Right forelimb (tissue), 1 donor: ENCODE measurements around the gene FSCN2.
"Not testable (repeated sequence)": the region's sequence is repeated elsewhere in the genome, so short reads cannot be mapped to it uniquely, and the experiment has no call there.

Experiments used
- DNase-seq: peaks from one replicate; pipeline ENCODE4 v3.0.0-alpha.2; 2018

The FSCN2 gene

DNA sequence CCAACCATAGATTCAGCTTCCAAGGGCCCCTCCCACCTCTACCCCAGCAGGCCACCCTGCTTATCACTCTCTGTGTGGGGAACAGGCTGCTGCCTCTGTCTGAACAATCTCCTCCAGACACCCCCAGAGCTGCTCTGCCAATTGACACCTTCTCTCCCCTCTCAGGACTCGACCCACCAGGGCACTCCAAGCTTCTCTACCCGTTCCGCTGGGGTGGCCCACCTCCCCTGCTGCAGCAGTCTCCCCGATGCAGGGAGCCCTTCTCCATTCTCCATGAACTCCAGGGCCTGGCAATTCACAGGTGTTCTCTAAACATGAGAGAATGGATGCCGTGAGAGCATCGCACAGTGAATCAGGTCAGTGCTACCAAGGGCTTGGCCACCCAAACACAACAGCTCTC lies 52.3 kb downstream of the FSCN2 start:
- DNase-seq: no peak

DNA sequence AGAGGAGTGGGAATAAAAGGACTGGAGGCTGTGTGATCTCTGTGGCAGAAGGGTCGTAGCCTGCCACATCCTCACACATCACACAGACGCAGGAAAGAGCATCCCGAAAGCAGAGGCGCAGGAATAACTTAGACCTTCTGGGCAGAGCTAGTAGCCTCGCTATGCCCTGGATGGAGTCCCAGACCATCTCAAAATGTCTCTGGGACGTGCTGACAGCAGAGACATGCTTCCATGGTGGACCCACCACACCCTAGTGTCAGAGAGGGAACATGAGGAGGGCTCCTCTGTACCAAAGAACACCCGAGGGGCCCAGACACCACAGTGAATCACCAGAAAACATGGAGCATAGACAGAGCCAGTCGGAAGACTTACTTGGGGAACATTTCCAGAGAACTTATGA lies 53.6 kb downstream of the FSCN2 start:
- no peak for DNase-seq

DNA sequence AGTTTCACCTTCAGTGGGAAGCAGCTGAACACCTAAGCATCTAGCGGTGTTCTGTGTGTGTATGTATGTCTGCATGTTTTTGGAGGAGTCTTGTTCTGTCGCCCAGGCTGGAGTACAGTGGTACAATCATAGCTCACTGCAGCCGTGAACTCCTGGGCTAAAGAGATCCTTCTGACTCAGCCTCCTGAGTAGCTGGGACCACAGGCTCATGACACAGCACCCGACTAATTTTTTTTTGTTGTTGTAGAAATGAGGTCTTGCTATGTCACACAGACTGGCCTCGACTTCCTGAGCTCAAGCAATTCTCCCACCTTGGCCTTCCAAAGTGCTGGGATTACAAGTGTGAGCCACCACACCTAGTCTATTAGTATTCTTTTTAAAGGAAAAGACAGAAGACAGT lies 54.2 kb downstream of the FSCN2 start:
- no peak for DNase-seq

DNA sequence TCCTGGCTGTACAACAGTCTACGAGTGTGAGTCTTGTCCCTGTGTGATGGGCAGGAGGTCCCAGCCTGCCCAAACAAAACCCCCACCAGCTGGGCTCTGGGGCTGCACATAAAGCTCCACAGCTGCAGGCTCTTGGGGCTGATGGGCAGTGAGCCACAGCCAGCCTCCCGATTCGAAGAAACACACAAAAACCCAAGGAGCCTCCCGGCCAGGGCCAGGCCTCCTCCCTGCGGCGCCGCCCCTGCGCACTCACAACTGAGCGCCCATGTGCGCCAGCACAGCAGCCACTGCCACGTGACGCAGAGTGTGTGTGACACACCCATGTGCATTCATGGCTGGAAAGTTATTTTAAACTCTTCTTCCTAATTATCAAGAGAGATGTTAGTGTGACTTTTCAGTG lies 54.6 kb downstream of the FSCN2 start:
- no peak for DNase-seq

DNA sequence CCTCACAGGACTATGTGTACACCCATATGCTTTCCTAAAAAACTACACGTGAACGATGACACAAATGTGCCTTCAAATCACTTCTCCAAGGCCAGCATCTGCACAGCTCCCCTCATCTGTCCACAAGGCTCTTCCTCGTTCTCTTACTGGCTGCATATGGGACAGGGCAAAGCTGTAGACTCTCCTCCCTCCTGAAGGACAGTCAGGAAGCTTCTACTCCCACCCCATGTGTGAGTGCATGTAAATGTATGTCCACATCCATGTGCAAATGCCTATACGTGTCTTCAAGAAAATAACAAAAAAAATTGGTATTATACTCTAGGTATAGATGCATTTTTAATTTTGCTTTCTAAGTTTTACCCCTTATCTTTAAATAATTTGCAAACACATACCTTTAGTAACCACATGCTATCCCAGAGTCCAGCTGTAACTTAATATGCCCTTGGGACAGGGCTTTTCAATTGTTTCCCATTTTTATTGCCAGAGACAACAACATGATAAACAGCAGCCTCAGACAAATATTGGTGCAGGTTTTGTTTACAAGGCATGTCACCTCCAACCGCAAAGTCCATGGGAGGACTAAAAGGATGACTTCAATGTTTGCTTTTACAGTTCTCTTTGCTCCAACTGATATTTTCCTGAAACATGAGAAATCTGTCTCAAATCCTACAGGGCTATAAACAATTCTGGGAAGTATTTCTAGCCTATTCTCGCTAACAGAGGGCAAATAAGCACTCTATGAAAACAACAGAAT lies 55.6 kb downstream of the FSCN2 start:
- no peak for DNase-seq

DNA sequence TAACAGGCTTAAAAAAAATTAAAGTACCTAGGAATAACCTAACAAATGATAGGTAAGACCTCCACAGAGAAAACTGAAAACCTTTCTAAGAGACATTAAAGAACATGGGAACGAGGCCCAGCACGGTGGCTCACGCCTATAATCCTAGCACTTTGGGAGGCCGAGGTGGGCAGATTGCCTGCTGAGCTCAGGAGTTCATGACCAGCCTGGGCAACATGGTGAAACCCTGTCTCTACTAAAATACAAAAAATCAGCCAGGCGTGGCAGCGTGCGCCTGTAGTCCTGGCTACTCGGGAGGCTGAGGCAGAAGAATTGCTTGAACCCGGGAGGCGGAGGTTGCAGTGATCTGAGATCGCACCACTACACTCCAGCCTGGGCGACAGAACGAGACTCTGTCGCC lies 56.6 kb downstream of the FSCN2 start:
- DNase-seq: not testable (repeated sequence)

DNA sequence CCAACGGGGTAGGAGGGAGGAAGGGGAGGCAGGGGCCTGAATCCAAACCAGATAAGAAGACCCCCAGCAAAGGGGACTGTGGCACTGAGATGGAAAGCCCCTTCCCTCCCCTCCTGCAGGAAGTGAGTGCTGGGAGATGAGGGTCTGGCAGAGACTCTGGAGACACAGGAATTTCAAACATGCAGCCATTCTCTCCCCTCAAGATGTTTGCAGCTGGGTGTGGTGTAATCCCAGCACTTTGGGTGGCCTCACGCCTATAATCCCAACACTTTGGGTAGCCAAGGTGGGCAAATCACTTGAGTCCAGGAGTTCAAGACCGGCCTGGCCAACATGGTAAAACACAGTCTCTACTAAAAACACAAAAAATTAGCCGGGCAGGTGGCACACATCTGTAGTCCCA lies 57.9 kb downstream of the FSCN2 start:
- no peak for DNase-seq
